IMR-90 (cell line): ENCODE data around the gene NOXRED1. TPM values are rescaled to one million over a fixed set of nuclear protein-coding genes. Genes with fewer than 3 reads are reported as not detected.

Experiments used
- ATAC-seq: fragments of 200-7000 bp; cut with Tn5 transposase; 2 replicates; pipeline ENCODE4 v1.9.1; 2020; ENCODE audit warnings: low read depth, mild to moderate bottlenecking, moderate library complexity
- BruUV-seq: library from RNA; stranded (reverse); fragments of 400-500 nt; replicated peaks from 2 replicates; lab custom pipeline; 2021; lab: Mats Ljungman, UMichigan
- CTCF ChIA-PET: fragments of 300-600 bp; formaldehyde crosslinking; extraction: SDS; loops from one replicate; lab custom pipeline; 2021; ENCODE audit warnings: antibody characterized with exemption; lab: Yijun Ruan, JAX
- POLR2A ChIA-PET: fragments of 300-600 bp; sonication (Branson Sonifier 250); formaldehyde crosslinking; loops from one replicate; lab custom pipeline; 2022; ENCODE audit warnings: antibody characterized with exemption; ENCODE audit not compliant: unreplicated experiment; lab: Charles Lee
- DNase-seq: peaks from one replicate; pipeline ENCODE4 v3.0.0; 2013
- H2AFZ ChIP-seq: replicated peaks from 2 replicates; pipeline ENCODE3; 2013; ENCODE audit warnings: low read length, mild to moderate bottlenecking; ENCODE audit not compliant: poor library complexity
- H2AK5ac ChIP-seq: 2 replicates; pipeline ENCODE4 v1.6.1; 2013; ENCODE audit warnings: low read depth, low read length, inconsistent platforms
- H2AK9ac ChIP-seq: replicated peaks from 2 replicates; pipeline ENCODE3; 2013; ENCODE audit warnings: mild to moderate bottlenecking, low read depth, low read length, moderate library complexity; ENCODE audit not compliant: poor library complexity
- H2BK120ac ChIP-seq: 2 replicates; pipeline ENCODE4 v1.6.1; 2013; ENCODE audit warnings: low read depth, low read length, inconsistent platforms
- H2BK15ac ChIP-seq: 3 replicates; pipeline ENCODE4 v1.6.1; 2013; ENCODE audit warnings: low read depth, low read length, inconsistent platforms
- H2BK20ac ChIP-seq: 2 replicates; pipeline ENCODE4 v1.6.1; 2013; ENCODE audit warnings: low read depth, mild to moderate bottlenecking, inconsistent platforms, low read length, moderate library complexity
- H2BK5ac ChIP-seq: 2 replicates; pipeline ENCODE4 v1.6.1; 2013; ENCODE audit warnings: mild to moderate bottlenecking, low read depth, low read length, inconsistent platforms; ENCODE audit not compliant: poor library complexity, severe bottlenecking
- H3K14ac ChIP-seq: replicated peaks from 2 replicates; pipeline ENCODE4 v1.6.1; 2013; ENCODE audit warnings: low read depth, low read length, inconsistent platforms
- H3K18ac ChIP-seq: 2 replicates; pipeline ENCODE4 v1.6.1; 2013; ENCODE audit warnings: low read depth, low read length, control low read depth
- H3K23ac ChIP-seq: 2 replicates; pipeline ENCODE4 v1.6.1; 2013; ENCODE audit warnings: low read depth, low read length, inconsistent platforms
- H3K27ac ChIP-seq: 2 replicates; pipeline ENCODE4 v1.5.1; 2013; ENCODE audit warnings: mild to moderate bottlenecking, control low read depth, low read length; ENCODE audit not compliant: insufficient read depth
- H3K27me3 ChIP-seq: 2 replicates; pipeline ENCODE4 v1.6.1; 2013; ENCODE audit warnings: low read length; ENCODE audit not compliant: control insufficient read depth, insufficient read depth
- H3K36me3 ChIP-seq: 2 replicates; pipeline ENCODE4 v1.6.1; 2013; ENCODE audit warnings: low read length, mixed read lengths; ENCODE audit not compliant: control insufficient read depth, insufficient read depth
- H3K4ac ChIP-seq: 2 replicates; pipeline ENCODE4 v1.6.1; 2013; ENCODE audit warnings: low read depth, low read length, inconsistent platforms
- H3K4me1 ChIP-seq: 2 replicates; pipeline ENCODE4 v1.6.1; 2013; ENCODE audit warnings: low read length, mixed read lengths; ENCODE audit not compliant: control insufficient read depth, insufficient read depth
- H3K4me2 ChIP-seq: 2 replicates; pipeline ENCODE4 v1.6.1; 2013; ENCODE audit warnings: low read depth, mild to moderate bottlenecking, control low read depth, low read length, moderate library complexity
- H3K4me3 ChIP-seq: 2 replicates; pipeline ENCODE4 v1.5.1; 2013; ENCODE audit warnings: low read depth, mild to moderate bottlenecking, control low read depth, low read length, moderate library complexity; ENCODE audit not compliant: insufficient read depth
- H3K56ac ChIP-seq: 2 replicates; pipeline ENCODE4 v1.6.1; 2013; ENCODE audit warnings: low read length, inconsistent platforms; ENCODE audit not compliant: insufficient read depth; ENCODE audit errors: extremely low read depth
- H3K79me1 ChIP-seq, 2 experiments: 2 replicates each; pipeline ENCODE4 v1.6.1; 2013; ENCODE audit warnings: low read length in 2 of 2, inconsistent platforms in 1 of 2, low read depth in 1 of 2
- H3K9ac ChIP-seq: 2 replicates; pipeline ENCODE4 v1.6.1; 2013; ENCODE audit warnings: low read depth, low read length, control low read depth
- H3K9me1 ChIP-seq: 2 replicates; pipeline ENCODE4 v1.6.1; 2013; ENCODE audit warnings: low read length, inconsistent platforms; ENCODE audit not compliant: insufficient read depth
- H3K9me3 ChIP-seq: 2 replicates; pipeline ENCODE4 v1.6.1; 2013; ENCODE audit warnings: low read length; ENCODE audit not compliant: control insufficient read depth, insufficient read depth
- H4K20me1 ChIP-seq: 2 replicates; pipeline ENCODE4 v1.6.1; 2013; ENCODE audit warnings: low read length, inconsistent platforms; ENCODE audit not compliant: insufficient read depth
- H4K5ac ChIP-seq: 2 replicates; pipeline ENCODE4 v1.6.1; 2013; ENCODE audit warnings: mild to moderate bottlenecking, low read depth, low read length, control low read depth
- H4K8ac ChIP-seq, 2 experiments: 2 replicates each; pipeline ENCODE4 v1.6.1; 2013; ENCODE audit warnings: low read depth in 2 of 2, low read length in 2 of 2, control low read depth in 1 of 2, inconsistent platforms in 1 of 2
- H4K91ac ChIP-seq: 2 replicates; pipeline ENCODE4 v1.6.1; 2013; ENCODE audit warnings: low read depth, low read length, inconsistent platforms; ENCODE audit not compliant: insufficient read depth
- CHD1 ChIP-seq: IDR thresholded peaks from 2 replicates; pipeline ENCODE4 v1.6.1; 2012; ENCODE audit warnings: low read depth, low read length, improper control_type of control experiment
- CTCF ChIP-seq: conservative IDR thresholded peaks from 2 replicates; pipeline ENCODE4 v1.5.1; 2012; ENCODE audit warnings: mild to moderate bottlenecking, low read depth, low read length, improper control_type of control experiment
- FOS ChIP-seq: fragments of 150-350 bp; IDR thresholded peaks from 2 replicates; pipeline ENCODE4 v1.6.1; 2016; ENCODE audit warnings: low read depth, low read length
- MAZ ChIP-seq: IDR thresholded peaks from 2 replicates; pipeline ENCODE4 v1.6.1; 2012; ENCODE audit warnings: low read depth, mild to moderate bottlenecking, low read length, improper control_type of control experiment, moderate library complexity, borderline replicate concordance
- MXI1 ChIP-seq: IDR thresholded peaks from 2 replicates; pipeline ENCODE4 v1.6.1; 2012; ENCODE audit warnings: low read depth, mild to moderate bottlenecking, low read length, moderate library complexity, borderline replicate concordance
- RAD21 ChIP-seq: IDR thresholded peaks from 2 replicates; pipeline ENCODE4 v1.6.1; 2012; ENCODE audit warnings: low read length, improper control_type of control experiment
- USF2 ChIP-seq: fragments of 150-350 bp; IDR thresholded peaks from 2 replicates; pipeline ENCODE4 v1.6.1; 2017; ENCODE audit warnings: mild to moderate bottlenecking, antibody characterized with exemption, low read length, low read depth
- WGBS, 2 experiments: methylation state at CpG; one replicate each; pipeline versions ENCODE4 v1.1.5 to v1.1.7; 2013; ENCODE audit warnings: missing lambda C conversion rate in 2 of 2; ENCODE audit not compliant: insufficient read length in 1 of 2; ENCODE audit errors: extremely low coverage in 2 of 2; 5-methylcytosine and 5-hydroxymethylcytosine counted together
- dilution Hi-C: fragments of 300-500 bp; cut with HindIII; formaldehyde crosslinking; loops from one replicate; pipeline ENCODE4 v1.14.3; 2018; ENCODE audit warnings: low sequenced_read_pairs; ENCODE audit not compliant: unreplicated experiment
- in situ Hi-C: fragments of 300-500 bp; cut with MboI; formaldehyde crosslinking; loops from 3 replicates; pipeline ENCODE4 v1.14.3; 2019; ENCODE audit warnings: low sequenced_read_pairs, inconsistent platforms, mixed read lengths
- intact Hi-C: fragments of 100-400 bp; cut with micrococcal nuclease; formaldehyde crosslinking; loops from 2 replicates; pipeline ENCODE4 v1.10.0; 2022
- polyA plus RNA-seq, 3 experiments: library from polyadenylated mRNA; depleted of rRNA; stranded (reverse); fragments of >200 nt; gene quantifications; 2 replicates each; pipeline ENCODE4 v1.2.3, GENCODE V29; 2012; ENCODE audit warnings: low replicate concordance in 1 of 3
- total RNA-seq: library from RNA; depleted of rRNA; stranded (reverse); fragments of >200 nt; gene quantifications from 2 replicates; pipeline ENCODE4 v1.2.3, GENCODE V29; 2012
- TF ChIP-seq, protein P1 (sequence below): fragments of 150-350 bp; IDR thresholded peaks from 2 replicates; pipeline ENCODE4 v1.6.1; 2016; ENCODE audit warnings: low read depth, mild to moderate bottlenecking, low read length, moderate library complexity, borderline replicate concordance

The NOXRED1 gene
- total and polyA plus RNA-seq, 2 of the 4 experiments (the other 2 are of a cell fraction): under 0.01 to 0.14 TPM

DNA sequence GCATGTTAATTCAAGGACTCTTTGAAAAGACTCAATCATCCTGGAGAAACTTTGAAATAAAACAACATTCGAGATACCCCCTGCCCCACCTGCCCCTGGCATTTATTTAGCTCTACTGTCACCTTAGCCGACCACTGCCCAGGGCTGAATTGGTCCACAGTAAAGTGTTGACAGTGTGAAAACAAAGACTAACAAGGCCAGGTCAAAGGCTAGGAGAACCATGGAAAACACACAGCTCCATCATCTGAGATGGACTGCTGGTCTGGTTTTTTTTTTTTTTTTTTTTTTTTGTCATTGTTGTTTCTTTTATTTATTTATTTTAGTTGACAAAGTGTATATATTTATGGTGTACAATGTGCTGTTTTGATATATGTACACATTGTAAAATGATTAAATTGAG, 76.8 kb downstream of the NOXRED1 start:
- no peak overlapping the region for H3K4me2 ChIP-seq
- CTCF ChIA-PET: no interaction called here
- H2BK15ac ChIP-seq: no peak overlapping the region
- H4K8ac ChIP-seq: no peak overlapping the region
- H3K9me1 ChIP-seq: no peaks in the 10 kb centered on the region
- H3K79me1 ChIP-seq: no peaks in the 10 kb centered on the region
- no peak overlapping the region for H2AK9ac ChIP-seq
- no peak overlapping the region for H3K14ac ChIP-seq
- H3K9ac ChIP-seq: no peak overlapping the region
- no peak for ATAC-seq
- no peak overlapping the region for H4K91ac ChIP-seq
- dilution Hi-C loops: no loop called here
- no peaks in the 10 kb centered on the region for H3K9me3 ChIP-seq
- no peak overlapping the region for H2AK5ac ChIP-seq
- H3K4me3 ChIP-seq: no peak overlapping the region
- H2BK120ac ChIP-seq: no peak overlapping the region
- TF ChIP-seq, protein P1, sequence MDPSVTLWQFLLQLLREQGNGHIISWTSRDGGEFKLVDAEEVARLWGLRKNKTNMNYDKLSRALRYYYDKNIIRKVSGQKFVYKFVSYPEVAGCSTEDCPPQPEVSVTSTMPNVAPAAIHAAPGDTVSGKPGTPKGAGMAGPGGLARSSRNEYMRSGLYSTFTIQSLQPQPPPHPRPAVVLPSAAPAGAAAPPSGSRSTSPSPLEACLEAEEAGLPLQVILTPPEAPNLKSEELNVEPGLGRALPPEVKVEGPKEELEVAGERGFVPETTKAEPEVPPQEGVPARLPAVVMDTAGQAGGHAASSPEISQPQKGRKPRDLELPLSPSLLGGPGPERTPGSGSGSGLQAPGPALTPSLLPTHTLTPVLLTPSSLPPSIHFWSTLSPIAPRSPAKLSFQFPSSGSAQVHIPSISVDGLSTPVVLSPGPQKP: no peak
- TF ChIP-seq MAZ (no peak), RAD21 (no peak), FOS (no peak), MXI1 (no peak), CHD1 (no peak), CTCF (no peak), USF2 (no peak)
- no TSS peak for BruUV-seq
- intact Hi-C loops: no loop called here
- no peaks in the 10 kb centered on the region for H4K20me1 ChIP-seq
- peaks cover 2% of the 10 kb centered on the region; the same call in 1 of the 2 replicates for H3K4me1 ChIP-seq
- no peak overlapping the region for H3K18ac ChIP-seq
- no peak for DNase-seq
- H3K23ac ChIP-seq: no peak overlapping the region
- H3K27me3 ChIP-seq: no peaks in the 10 kb centered on the region
- in situ Hi-C loops: no loop called here
- no peak overlapping the region for H3K4ac ChIP-seq
- POLR2A ChIA-PET: interaction anchor here (0.6 kb wide), 1 partner anchor 52 kb away, joined by 3 read pairs; no protein-coding TSS in a partner anchor
- H3K27ac ChIP-seq: no peak overlapping the region
- no CpG with 5 or more reads among the region's 2 CpGs for WGBS, 2 experiments
- H2BK20ac ChIP-seq: no peak overlapping the region
- H4K5ac ChIP-seq: no peak overlapping the region
- no peak overlapping the region for H2AFZ ChIP-seq
- no peak overlapping the region for H2BK5ac ChIP-seq
- no peak overlapping the region for H3K56ac ChIP-seq
- peaks cover 6% of the 10 kb centered on the region for H3K36me3 ChIP-seq
